HT-29 (cell line): Measurements from ENCODE around the gene SPAG5. TPM values are rescaled to one million over a fixed set of nuclear protein-coding genes. Genes with fewer than 3 reads are reported as not detected.

Experiments used
- DNase-seq: peaks from one replicate; pipeline ENCODE4 v3.0.0-alpha.2; 2015; ENCODE audit warnings: low spot score
- total RNA-seq: library from RNA; depleted of rRNA; stranded (reverse); fragments of >200 nt; shearing (Covaris generic); gene quantifications from 2 replicates; pipeline ENCODE4 v1.2.3, GENCODE V29; 2014; rRNA removed

The SPAG5 gene
- total RNA-seq: 62.5 and 71.2 TPM in 2 replicates

- peak; percentile 95 for DNase-seq
Measured at GRCh38 chr17:28598799-28599310, at the start of gene SPAG5. Gene SPAG5, minus strand, starts transcription at chr17:28599025. Its CDS starts 79 bp downstream, at chr17:28598946.

DNA sequence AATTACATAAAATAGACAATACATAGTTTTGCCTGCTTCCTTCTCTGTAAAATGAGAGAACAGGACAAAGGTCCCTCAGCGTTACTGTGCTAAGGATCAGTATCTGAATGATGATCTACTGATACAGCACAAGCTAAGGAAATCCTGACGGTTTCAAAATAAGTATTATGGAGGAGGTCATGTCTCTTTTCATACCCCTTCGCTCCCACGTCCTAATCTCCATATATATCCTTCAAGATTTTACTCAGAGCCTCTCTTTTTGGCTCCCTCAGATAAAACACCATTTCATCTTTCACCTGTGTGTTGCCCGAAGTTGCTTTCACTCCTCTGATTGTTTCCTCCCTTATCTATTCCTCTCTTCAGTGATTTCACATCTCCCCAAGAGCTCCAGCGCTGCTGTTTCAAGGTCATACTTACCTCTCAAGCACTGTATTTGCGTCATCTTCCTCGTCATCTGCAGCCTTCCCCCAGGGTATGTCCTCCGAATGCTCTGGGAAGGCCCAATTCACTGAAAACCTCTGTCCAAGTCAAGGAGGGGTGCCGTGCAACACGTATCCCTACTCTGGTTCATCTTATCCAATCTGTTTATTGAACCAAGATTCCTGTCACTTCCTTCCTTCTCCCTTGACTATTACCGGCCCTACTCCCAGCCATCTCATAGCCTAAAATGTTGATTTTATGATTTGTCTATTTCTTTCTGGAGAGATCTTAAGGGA lies 47.4 kb upstream of the SPAG5 start:
- no peak for DNase-seq

GRCh38 chr17:28645576-28645939 lies 46.7 kb upstream of the SPAG5 start:
- no peak for DNase-seq

GRCh38 chr17:28644787-28645575 lies 46.2 kb upstream of the SPAG5 start, which contains the start of gene BLTP2:
Gene BLTP2, minus strand, starts transcription at chr17:28645158. Its CDS starts 102 bp downstream, at chr17:28645056.
- peak; percentile 94 for DNase-seq

- DNase-seq: peak; percentile 73
Measured at GRCh38 chr17:28643983-28644786, 45.4 kb upstream of the SPAG5 start.

DNA sequence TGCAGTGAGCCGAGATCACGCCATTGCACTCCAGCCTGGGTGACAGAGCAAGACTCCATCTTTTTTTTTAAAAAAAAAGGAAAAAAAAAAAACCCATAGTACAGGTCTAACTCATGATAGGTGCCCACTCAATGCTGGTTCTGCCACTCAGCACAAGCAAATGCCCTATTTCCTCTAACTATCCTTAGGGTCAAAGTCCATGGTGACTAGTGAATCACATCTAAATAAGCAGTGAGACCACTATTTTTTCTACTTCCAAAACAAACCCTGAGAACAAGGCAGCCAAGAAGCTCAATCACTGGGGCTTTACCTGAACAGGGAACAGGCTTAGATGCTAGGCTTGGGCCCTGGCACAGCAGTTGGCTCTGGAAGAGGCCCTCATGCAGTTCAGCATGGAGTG lies 42.8 kb upstream of the SPAG5 start:
- DNase-seq: no peak

DNA sequence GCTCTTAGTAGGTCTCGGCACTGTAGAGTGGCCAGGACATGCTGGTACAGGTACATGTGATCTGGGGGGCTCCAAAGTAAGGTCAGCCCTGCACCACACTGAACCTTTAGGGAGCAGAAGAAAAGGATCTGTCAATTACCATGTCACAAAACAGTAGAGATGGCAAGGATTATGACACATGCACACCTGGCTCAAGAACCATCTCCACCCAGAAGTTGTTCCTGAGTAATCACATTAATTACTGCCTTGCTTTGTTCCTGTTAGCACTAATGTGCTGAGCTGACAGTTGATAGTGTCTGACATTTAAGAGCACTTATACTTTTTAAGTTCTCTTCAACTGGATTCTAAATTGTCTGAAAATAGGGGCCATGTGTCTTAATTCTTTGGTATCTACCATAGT lies 36.7 kb upstream of the SPAG5 start:
- no peak for DNase-seq

GRCh38 chr17:28634206-28634865 lies 35.5 kb upstream of the SPAG5 start:
- DNase-seq: no peak

- no peak for DNase-seq
Measured at GRCh38 chr17:28626818-28627217, 28.0 kb upstream of the SPAG5 start.

- no peak for DNase-seq
Measured at GRCh38 chr17:28624148-28624547, 25.3 kb upstream of the SPAG5 start.

- DNase-seq: no peak
Measured at GRCh38 chr17:28623696-28624095, 24.9 kb upstream of the SPAG5 start.

DNA sequence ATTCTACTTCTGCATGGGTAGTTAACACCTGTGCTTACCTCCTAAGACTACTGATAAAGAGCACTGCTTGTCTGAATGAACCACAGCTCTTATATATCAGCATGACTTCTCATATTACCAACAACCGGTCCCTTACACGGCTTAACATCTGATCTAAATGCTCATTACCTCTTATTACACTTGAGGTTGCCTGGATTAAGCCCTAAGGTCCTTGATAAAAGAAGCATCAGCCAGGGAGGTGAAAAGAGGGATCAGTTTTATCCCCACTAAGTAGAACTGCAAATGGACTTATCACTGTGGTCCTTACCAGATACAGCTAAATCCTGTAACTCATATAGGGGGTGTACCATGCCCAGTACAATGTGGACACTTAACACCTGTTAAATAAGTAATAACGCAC lies 23.4 kb upstream of the SPAG5 start:
- no peak for DNase-seq

DNA sequence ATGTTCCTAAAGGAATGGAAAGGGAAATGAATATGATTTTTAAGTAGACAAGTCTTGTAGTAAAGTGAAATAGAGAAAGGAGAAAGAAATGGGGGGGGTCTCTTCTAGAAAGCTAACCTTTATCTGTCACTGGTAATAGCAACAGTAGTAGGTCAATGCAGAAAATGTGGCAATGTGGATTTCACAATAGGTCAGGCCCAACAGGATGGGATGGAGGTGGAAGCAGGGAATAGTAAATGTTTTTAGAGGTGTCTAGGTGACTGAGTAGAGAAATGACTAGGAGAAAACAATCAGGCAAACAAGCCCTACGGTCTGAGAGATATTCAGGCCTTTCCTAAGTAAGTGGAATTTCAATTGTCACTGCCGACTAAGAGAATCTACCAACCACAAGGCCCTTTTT lies 21.2 kb upstream of the SPAG5 start:
- no peak for DNase-seq

DNA sequence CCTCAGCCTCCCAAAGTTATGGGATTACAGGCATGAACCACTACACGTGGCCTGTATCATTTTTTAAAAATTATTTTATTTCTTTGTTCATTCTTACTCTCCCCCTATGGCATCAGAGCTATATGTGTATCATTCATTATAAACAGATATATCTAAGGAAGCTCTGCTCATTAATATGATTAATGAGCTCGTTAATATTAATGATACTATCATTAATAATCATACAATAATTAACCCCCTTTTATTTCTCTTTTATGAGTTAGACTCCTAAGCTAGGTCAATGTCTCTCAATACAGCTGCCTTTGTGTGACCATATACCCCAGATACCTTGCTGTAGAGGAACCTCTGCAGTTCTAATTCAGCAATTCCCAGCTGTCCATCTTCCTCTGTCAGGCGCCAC lies 19.6 kb upstream of the SPAG5 start:
- no peak for DNase-seq

DNA sequence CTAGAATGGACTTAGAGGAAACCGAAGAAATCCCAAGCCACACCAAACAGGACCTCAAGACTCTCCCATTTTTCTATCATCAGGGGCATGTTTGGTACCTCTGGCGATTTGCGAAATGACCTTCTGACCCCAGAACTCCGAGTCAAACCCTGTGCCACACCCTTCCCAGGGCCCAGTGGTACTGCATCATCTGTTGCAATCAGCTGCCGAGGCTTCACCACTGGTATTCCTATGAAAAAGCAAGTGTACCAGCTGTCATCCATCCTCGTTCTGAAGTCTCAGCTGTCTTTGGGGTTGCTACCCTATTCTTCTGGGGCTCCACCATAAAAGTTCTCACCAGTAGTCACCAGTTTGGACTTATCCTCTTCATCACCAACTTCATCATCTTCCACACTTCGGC lies 17.5 kb upstream of the SPAG5 start:
- no peak for DNase-seq

DNA sequence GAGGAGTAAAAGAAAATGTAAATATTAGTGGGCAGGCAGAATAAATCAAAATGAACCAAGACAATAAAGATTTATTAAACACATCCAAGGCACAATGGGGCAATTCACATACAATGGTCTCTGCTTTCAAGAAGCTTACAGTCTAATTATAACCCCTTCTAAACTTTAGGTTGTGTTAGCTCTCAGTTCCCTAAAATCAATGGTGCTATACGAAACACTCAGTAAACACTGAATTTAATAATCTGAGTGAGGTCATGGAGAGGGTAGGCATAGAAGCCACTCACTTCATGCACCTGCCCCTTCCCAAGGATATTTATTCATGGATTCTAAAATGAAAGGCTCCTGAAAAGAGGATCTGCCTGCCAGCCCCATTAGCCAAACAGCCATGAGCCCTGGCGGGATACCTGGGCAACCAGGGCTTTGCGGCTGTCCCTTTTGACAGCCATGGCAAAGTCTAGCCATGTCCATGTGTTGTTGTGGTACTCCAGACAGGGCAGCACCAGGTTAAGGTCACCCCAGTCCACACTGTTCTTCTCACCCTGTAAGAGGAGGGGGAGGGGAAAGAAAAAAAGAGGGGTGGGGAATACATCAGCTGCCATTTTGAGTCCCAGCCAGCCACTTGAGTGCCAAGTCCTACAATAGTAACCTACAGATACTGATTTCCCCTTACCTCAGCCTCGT lies 16.6 kb upstream of the SPAG5 start:
- no peak for DNase-seq

GRCh38 chr17:28613931-28614381 lies 15.1 kb upstream of the SPAG5 start, which contains the start of gene RSKR:
Gene RSKR, minus strand, starts transcription at chr17:28614185. Its CDS starts 24 bp downstream, at chr17:28614161.
- DNase-seq: no peak

DNA sequence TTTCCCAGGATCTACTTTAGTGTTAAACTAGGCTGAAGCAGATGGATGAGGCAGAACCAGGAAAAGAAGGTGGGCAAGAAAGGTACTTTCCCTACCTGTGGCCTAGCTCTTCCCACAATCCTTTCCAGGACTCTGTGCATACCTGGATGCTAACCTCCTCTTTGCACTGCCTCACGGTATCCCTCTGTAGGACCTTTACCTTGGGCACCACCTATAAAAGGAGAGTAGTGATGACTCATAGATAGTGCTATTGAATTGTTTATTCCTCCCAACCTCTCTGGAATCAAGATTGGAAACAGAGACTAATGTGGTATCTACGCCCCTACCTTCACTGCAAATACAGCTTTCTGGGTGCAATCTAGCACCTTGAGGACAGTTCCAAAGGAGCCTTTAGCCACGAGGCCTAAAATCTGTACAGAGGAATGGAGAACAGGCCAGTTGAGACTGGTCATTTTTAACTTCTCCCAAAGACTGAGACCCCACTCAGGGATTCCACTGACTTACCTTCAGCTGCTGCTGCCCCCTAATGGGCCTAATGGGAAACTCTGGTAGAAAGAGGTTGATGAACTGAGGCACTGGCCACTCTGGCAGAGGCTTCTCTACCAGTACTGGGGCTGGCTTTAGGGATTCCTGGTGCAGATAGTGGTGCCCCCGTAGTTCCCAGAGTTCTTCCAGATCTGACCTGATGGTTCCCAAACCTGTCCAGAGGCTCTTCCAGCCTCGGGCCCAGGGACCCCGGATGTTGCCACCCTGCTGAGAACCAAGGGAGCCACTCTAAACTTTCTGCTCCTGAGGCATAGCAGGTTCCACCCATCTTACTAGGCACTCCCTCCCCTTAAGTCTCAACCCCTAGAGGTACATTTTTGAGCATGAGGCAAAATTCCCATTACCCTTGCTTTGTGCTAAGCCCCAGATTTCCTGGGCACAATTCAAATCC lies 14.4 kb upstream of the SPAG5 start:
- peak; percentile 45 for DNase-seq

GRCh38 chr17:28612531-28612930 lies 13.7 kb upstream of the SPAG5 start:
- no peak for DNase-seq
